Pancreas (tissue), 10 donors: ENCODE measurements around the gene KLF16. TPM values are rescaled to one million over a fixed set of nuclear protein-coding genes. Genes with fewer than 3 reads are reported as not detected.

Experiments
- ATAC-seq, 4 donors: fragments of 200-7000 bp; cut with Tn5 transposase; one replicate each; pipeline versions ENCODE4 v1.8.0 to v1.9.1; 2020; ENCODE audit warnings: mild to moderate bottlenecking in 4 of 4, moderate library complexity in 4 of 4
- DNase-seq, 6 donors: peaks; one replicate each; pipeline ENCODE4 v3.0.0-alpha.2; 2020
- FAIRE-seq: peaks from 2 replicates; lab custom pipeline; 2012; peaks lifted over from hg19 to GRCh38; lab: Jason Lieb, UNC
- H3K27ac ChIP-seq, 4 donors: fragments of 200-600 bp; sonication (generic); 1 replicate in 3 of 4; 2 replicates in 1 of 4; pipeline versions ENCODE4 v1.5.0 to v1.8.0; 2020
- H3K27me3 ChIP-seq, 4 donors: fragments of 200-600 bp; one replicate each; pipeline ENCODE4 v1.8.0; 2021
- H3K36me3 ChIP-seq, 3 donors: fragments of 200-600 bp; sonication (generic) in 1 of 3; one replicate each; pipeline versions ENCODE4 v1.5.0 to v1.8.0; 2020 to 2021
- H3K4me1 ChIP-seq, 3 donors: fragments of 200-600 bp; one replicate each; pipeline ENCODE4 v1.8.0; 2021
- H3K4me3 ChIP-seq, 4 donors: fragments of 200-600 bp; sonication (generic) in 2 of 4; one replicate each; pipeline versions ENCODE4 v1.5.0 to v1.8.0; 2020 to 2021
- H3K9me3 ChIP-seq, 4 donors: fragments of 200-600 bp; one replicate each; pipeline ENCODE4 v1.8.0; 2021
- CTCF ChIP-seq, 4 donors: fragments of 200-600 bp; sonication (generic) in 3 of 4; IDR thresholded peaks; one replicate each; pipeline versions ENCODE4 v1.5.0 to v1.8.0; 2021; ENCODE audit warnings: antibody characterized with exemption in 4 of 4
- WGBS, 2 donors: extraction: QIAGEN DNeasy Blood & Tissue Kit; methylation state at CpG; one replicate each; pipeline ENCODE4 v1.1.7; 2013; 5-methylcytosine and 5-hydroxymethylcytosine counted together
- intact Hi-C, 3 donors: fragments of 100-400 bp; cut with DNase I; formaldehyde crosslinking; loops; one replicate each; pipeline versions ENCODE4 v1.11.1 to v1.14.2; 2022
- polyA plus RNA-seq, 2 donors: library from polyadenylated mRNA; stranded (reverse); fragments of 200-250 nt; gene quantifications; one replicate each; pipeline ENCODE4 v1.2.3, GENCODE V29; 2013
- total RNA-seq, 6 donors: library from RNA; stranded (reverse); fragmentation: NEBNext Ultra II Directional in 4 of 6; extraction: Animal tissue kit (Norgen Biotek cat#: 25700) in 4 of 6; gene quantifications; one replicate each; pipeline versions ENCODE4 v1.2.1 to v1.2.4, GENCODE V29; 2021 to 2023
- donor health status: healthy with polysubstance abuse.
- donor health status: DM: no; HTN: no; CAD: no; lungs with moderate emphysema.
- donor health status: DM: no; HTN: no; CAD: no.
- donor health status: control.
- donor health status: control.
- donor health status: Bipolar disorder and iron deficiency.
- donor health status: DM: yes; HTN: yes; CAD: no.
- donor health status: DM: no; HTN: no; CAD: no.
- donor health status: DM: no; HTN: no; CAD: no.
- donor health status: DM: yes; HTN: yes; CAD: no.

The KLF16 gene
- total and polyA plus RNA-seq, 8 donors = 4.3 to 10.4 (median 7.5) TPM

- Histone ChIP-seq H3K27me3 (no peaks in the 10 kb centered on the region), H3K36me3 (no peaks in the 10 kb centered on the region), H3K4me3 (no peak overlapping the region), H3K9me3 (no peaks in the 10 kb centered on the region), H3K27ac (no peak overlapping the region), H3K4me1 (peaks cover 10 to 14% (median 14%) of the 10 kb centered on the region in 3 donors)
- no peak for TF ChIP-seq CTCF (IDR thresholded peaks at IDR 0.05)
- intact Hi-C loops = no loop called here
- 69 to 76% methylated on average over 27 to 31 of the region's 31 CpGs for WGBS, 2 donors
- peak in 2 of 6 donors; percentile 37 to 58 for DNase-seq
- no peak for FAIRE-seq
- no peak for ATAC-seq
Measured at GRCh38 chr19:1850809-1851653, 12.3 kb downstream of the KLF16 start.

- no peak overlapping the region for H3K4me3 ChIP-seq
- no peak for TF ChIP-seq CTCF (IDR thresholded peaks at IDR 0.05)
- H3K36me3 ChIP-seq = no peaks in the 10 kb centered on the region
- FAIRE-seq = no peak
- intact Hi-C loops = no loop called here
- no peak for ATAC-seq
- H3K4me1 ChIP-seq = peaks cover 17 to 21% (median 19%) of the 10 kb centered on the region in 3 donors
- no peaks in the 10 kb centered on the region for H3K9me3 ChIP-seq
- 85% methylated on average over 10 of the region's 10 CpGs for WGBS, 2 donors
- no peak overlapping the region for H3K27ac ChIP-seq
- DNase-seq = no peak
- no peaks in the 10 kb centered on the region for H3K27me3 ChIP-seq
Measured at GRCh38 chr19:1849886-1850398, 13.4 kb downstream of the KLF16 start.

- ATAC-seq = no peak
- 41 to 45% methylated on average over 5 of the region's 5 CpGs for WGBS, 2 donors
- intact Hi-C loops = no loop called here
- Histone ChIP-seq H3K4me3 (no peak overlapping the region), H3K27ac (peak overlapping the region in 2 of 4 donors; percentile 98 to 100), H3K27me3 (no peaks in the 10 kb centered on the region), H3K4me1 (peaks cover 17 to 23% (median 19%) of the 10 kb centered on the region in 3 donors), H3K36me3 (no peaks in the 10 kb centered on the region), H3K9me3 (no peaks in the 10 kb centered on the region)
- no peak for DNase-seq
- TF ChIP-seq CTCF (IDR thresholded peaks at IDR 0.05) = no peak
- no peak for FAIRE-seq
Measured at GRCh38 chr19:1849132-1849474, 14.3 kb downstream of the KLF16 start.

- Histone ChIP-seq H3K27me3 (no peaks in the 10 kb centered on the region), H3K27ac (peak within 1 kb of the TSS; percentile 98 to 100 (median 100)), H3K9me3 (no peaks in the 10 kb centered on the region), H3K4me1 (peaks cover 17 to 23% (median 19%) of the 10 kb centered on the region in 3 donors), H3K36me3 (no peaks in the 10 kb centered on the region), H3K4me3 (peak within 1 kb of the TSS; percentile 93 to 100 (median 99))
- no peak for FAIRE-seq
- ATAC-seq = peak; percentile 90 to 93 (median 90)
- peak; percentile 93 to 98 (median 97) for DNase-seq
- peak; percentile 92 to 97 (median 96) for TF ChIP-seq CTCF (IDR thresholded peaks at IDR 0.05)
- 2% methylated on average over 59 to 60 of the region's 60 CpGs for WGBS, 2 donors
- intact Hi-C loops = no loop called here
Measured at GRCh38 chr19:1848399-1849131, 14.8 kb downstream of the KLF16 start, which contains the start of gene REXO1. REXO1 (minus strand) TSS chr19:1848483; CDS start chr19:1848358, 125 bp downstream.
